ENCODE measurements around the gene RIIAD1.

DNA sequence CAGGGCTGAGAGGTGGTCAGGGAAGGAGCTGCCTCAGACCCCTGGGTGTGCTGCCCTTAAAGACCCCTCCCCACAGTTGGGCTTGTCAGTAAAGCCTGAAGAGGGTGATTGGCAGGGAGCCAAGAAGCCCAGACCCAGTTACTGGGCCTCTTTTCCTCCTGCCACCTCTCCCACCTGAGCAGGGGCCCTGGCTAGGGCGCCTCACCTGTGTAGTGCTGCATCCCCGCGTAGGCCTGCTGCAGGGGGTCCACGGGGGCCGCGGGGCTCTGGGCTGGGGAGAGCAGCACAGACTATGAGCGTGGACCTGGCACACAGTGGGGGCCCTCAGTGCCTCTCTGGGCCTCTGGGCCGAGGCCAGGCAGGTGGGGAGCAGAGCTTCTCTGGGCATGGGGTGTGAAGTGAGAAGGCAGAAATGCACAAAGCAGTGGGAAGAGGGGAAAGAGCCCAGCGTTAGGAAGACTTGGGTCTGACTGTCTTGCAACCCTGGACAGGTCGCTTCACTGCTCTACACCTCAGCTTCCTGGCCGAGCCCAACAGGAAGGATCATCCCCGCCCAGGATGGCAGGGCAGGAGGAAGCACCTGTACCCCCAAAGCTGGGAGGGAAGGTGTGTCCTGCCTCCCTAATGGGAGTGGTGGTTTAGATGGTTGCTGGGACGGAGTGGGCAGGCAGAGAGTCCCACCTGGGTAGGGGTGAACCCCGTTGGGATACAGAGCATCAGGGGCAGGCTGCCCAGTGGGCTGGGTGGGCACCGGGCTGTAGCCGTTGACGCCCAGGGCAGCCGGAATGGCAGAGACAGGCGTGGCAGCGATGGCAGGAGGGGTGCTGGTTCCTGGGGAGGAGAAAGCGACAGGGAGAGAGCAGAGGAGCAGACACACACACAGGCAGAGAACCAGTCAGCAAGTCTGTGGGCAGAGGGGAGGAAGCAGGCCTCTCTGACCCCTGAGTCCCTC, 14.6 kb upstream of the RIIAD1 start:
- TF ChIP-seq, protein P1, sequence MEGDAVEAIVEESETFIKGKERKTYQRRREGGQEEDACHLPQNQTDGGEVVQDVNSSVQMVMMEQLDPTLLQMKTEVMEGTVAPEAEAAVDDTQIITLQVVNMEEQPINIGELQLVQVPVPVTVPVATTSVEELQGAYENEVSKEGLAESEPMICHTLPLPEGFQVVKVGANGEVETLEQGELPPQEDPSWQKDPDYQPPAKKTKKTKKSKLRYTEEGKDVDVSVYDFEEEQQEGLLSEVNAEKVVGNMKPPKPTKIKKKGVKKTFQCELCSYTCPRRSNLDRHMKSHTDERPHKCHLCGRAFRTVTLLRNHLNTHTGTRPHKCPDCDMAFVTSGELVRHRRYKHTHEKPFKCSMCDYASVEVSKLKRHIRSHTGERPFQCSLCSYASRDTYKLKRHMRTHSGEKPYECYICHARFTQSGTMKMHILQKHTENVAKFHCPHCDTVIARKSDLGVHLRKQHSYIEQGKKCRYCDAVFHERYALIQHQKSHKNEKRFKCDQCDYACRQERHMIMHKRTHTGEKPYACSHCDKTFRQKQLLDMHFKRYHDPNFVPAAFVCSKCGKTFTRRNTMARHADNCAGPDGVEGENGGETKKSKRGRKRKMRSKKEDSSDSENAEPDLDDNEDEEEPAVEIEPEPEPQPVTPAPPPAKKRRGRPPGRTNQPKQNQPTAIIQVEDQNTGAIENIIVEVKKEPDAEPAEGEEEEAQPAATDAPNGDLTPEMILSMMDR (optimal IDR thresholded peaks at IDR 0.05 in 1 of 3, IDR thresholded peaks at IDR 0.05 in 1 of 3, conservative IDR thresholded peaks at IDR 0.05 in 1 of 3; ENCODE audit: extremely low read depth in 1 of 3, insufficient read depth in 2 of 3, low read length in 3 of 3) = no peak
- TF ChIP-seq EZH2 (IDR thresholded peaks at IDR 0.05; ENCODE audit: low read length) = no peak

Data from keratinocyte (primary cell).